Measurements from ENCODE around the gene LARP7. TPM values are rescaled to one million over a fixed set of nuclear protein-coding genes. Genes with fewer than 3 reads are reported as not detected.

LARP7 gene
- total and polyA plus RNA-seq, 8 donors = 18.1 to 100 (median 38.8) TPM

GRCh38 chr4:112649055-112649408 lies 12.1 kb downstream of the LARP7 start:
- Histone ChIP-seq H3K9me3 (no peaks in the 10 kb centered on the region), H3K27me3 (no peaks in the 10 kb centered on the region), H3K4me1 (no peaks in the 10 kb centered on the region), H3K4me3 (no peak overlapping the region), H3K27ac (no peak overlapping the region), H3K36me3 (peaks cover 39 to 99% (median 96%) of the 10 kb centered on the region in 4 donors)
- TF ChIP-seq POLR2AphosphoS5 (IDR thresholded peaks at IDR 0.05) (no peak), EP300 (IDR thresholded peaks at IDR 0.05) (no peak), POLR2A (IDR thresholded peaks at IDR 0.05) (no peak), CTCF (IDR thresholded peaks at IDR 0.05) (no peak)
- DNase-seq = no peak
- intact Hi-C loops (cut with DNase I; ENCODE audit: low total_unique reads) = no loop called here
- 34 to 52% (median 42%) methylated on average over 2 of the region's 2 CpGs for WGBS, 5 donors

- Histone ChIP-seq H3K4me1 (no peaks in the 10 kb centered on the region), H3K27ac (no peak overlapping the region), H3K4me3 (no peak overlapping the region), H3K36me3 (peaks cover 32 to 100% (median 99%) of the 10 kb centered on the region in 4 donors), H3K27me3 (no peaks in the 10 kb centered on the region), H3K9me3 (no peaks in the 10 kb centered on the region)
- DNase-seq = no peak
- no peak for TF ChIP-seq EP300 (IDR thresholded peaks at IDR 0.05)
- TF ChIP-seq POLR2A (IDR thresholded peaks at IDR 0.05) = no peak
- TF ChIP-seq CTCF (IDR thresholded peaks at IDR 0.05) = no peak
- TF ChIP-seq POLR2AphosphoS5 (IDR thresholded peaks at IDR 0.05) = no peak
- intact Hi-C loops (cut with DNase I; ENCODE audit: low total_unique reads) = no loop called here
- 65 to 69% (median 66%) methylated on average over 4 of the region's 4 CpGs for WGBS, 5 donors
These were observed 13.4 kb downstream of the LARP7 start for GRCh38 chr4:112650332-112650731.

GRCh38 chr4:112651641-112652040 lies 14.7 kb downstream of the LARP7 start:
- intact Hi-C loops (cut with DNase I; ENCODE audit: low total_unique reads) = no loop called here
- H3K36me3 ChIP-seq = peaks cover 24 to 100% (median 99%) of the 10 kb centered on the region in 4 donors
- no peak for TF ChIP-seq CTCF (IDR thresholded peaks at IDR 0.05)
- no peak for TF ChIP-seq POLR2A (IDR thresholded peaks at IDR 0.05)
- no peak for TF ChIP-seq EP300 (IDR thresholded peaks at IDR 0.05)
- no peak for TF ChIP-seq POLR2AphosphoS5 (IDR thresholded peaks at IDR 0.05)
- H3K27ac ChIP-seq = no peak overlapping the region
- H3K4me3 ChIP-seq = no peak overlapping the region
- H3K27me3 ChIP-seq = no peaks in the 10 kb centered on the region
- H3K4me1 ChIP-seq = no peaks in the 10 kb centered on the region
- no peaks in the 10 kb centered on the region for H3K9me3 ChIP-seq
- DNase-seq = no peak

GRCh38 chr4:112652216-112652615 lies 15.3 kb downstream of the LARP7 start:
- intact Hi-C loops (cut with DNase I; ENCODE audit: low total_unique reads) = no loop called here
- Histone ChIP-seq H3K36me3 (peaks cover 19 to 100% (median 99%) of the 10 kb centered on the region in 4 donors), H3K27me3 (no peaks in the 10 kb centered on the region), H3K9me3 (no peaks in the 10 kb centered on the region), H3K4me1 (no peaks in the 10 kb centered on the region), H3K4me3 (no peak overlapping the region), H3K27ac (no peak overlapping the region)
- TF ChIP-seq CTCF (IDR thresholded peaks at IDR 0.05) (no peak), POLR2A (IDR thresholded peaks at IDR 0.05) (no peak), EP300 (IDR thresholded peaks at IDR 0.05) (no peak), POLR2AphosphoS5 (IDR thresholded peaks at IDR 0.05) (no peak)
- no peak for DNase-seq
- WGBS, 5 donors = 38 to 64% (median 50%) methylated on average over 1 of the region's 1 CpG

Data from stomach (tissue), 9 donors.